Loucy (cell line): ENCODE results near the gene MYO1E.

Experiments
- H2AFZ ChIP-seq: fragments of 200-600 bp; sonication (generic); 2 replicates; pipeline ENCODE4 v1.6.0; 2016; ENCODE audit warnings: antibody characterized with exemption, mild to moderate bottlenecking, low read length, moderate library complexity
- H3F3A ChIP-seq: fragments of 200-600 bp; 2 replicates; pipeline ENCODE4 v1.6.0; 2016; ENCODE audit warnings: antibody characterized with exemption, low read depth, mild to moderate bottlenecking
- H3K27me3 ChIP-seq: fragments of 200-600 bp; sonication (generic); 2 replicates; pipeline ENCODE4 v1.6.1; 2014; ENCODE audit warnings: low read length, mild to moderate bottlenecking; ENCODE audit not compliant: insufficient read depth, poor library complexity, severe bottlenecking
- H3K36me3 ChIP-seq: fragments of 200-600 bp; sonication (generic); 2 replicates; pipeline ENCODE4 v1.6.1; 2016; ENCODE audit warnings: low read length; ENCODE audit not compliant: insufficient read depth
- H3K4me1 ChIP-seq: fragments of 200-600 bp; sonication (generic); 2 replicates; pipeline ENCODE4 v1.5.1; 2014; ENCODE audit warnings: low read length, mild to moderate bottlenecking; ENCODE audit not compliant: insufficient read depth, poor library complexity, severe bottlenecking
- H3K4me2 ChIP-seq: fragments of 200-600 bp; sonication (generic); 2 replicates; pipeline ENCODE4 v1.6.0; 2014; ENCODE audit warnings: antibody characterized with exemption, low read length, low read depth, mild to moderate bottlenecking; ENCODE audit not compliant: poor library complexity, severe bottlenecking
- H3K4me3 ChIP-seq: fragments of 200-600 bp; sonication (generic); 2 replicates; pipeline ENCODE4 v1.5.1; 2014; ENCODE audit warnings: low read length, mild to moderate bottlenecking, mixed read lengths; ENCODE audit not compliant: poor library complexity, severe bottlenecking
- H3K79me2 ChIP-seq: fragments of 200-600 bp; sonication (generic); 2 replicates; pipeline ENCODE4 v1.6.1; 2014; ENCODE audit warnings: low read length; ENCODE audit not compliant: insufficient read depth
- H3K9ac ChIP-seq: fragments of 200-600 bp; sonication (generic); 2 replicates; pipeline ENCODE4 v1.6.0; 2014; ENCODE audit warnings: mild to moderate bottlenecking, low read depth, low read length, moderate library complexity; ENCODE audit not compliant: poor library complexity, severe bottlenecking
- H3K9me2 ChIP-seq: fragments of 200-600 bp; sonication (generic); replicated peaks from 2 replicates; pipeline ENCODE4 v1.6.1; 2016; ENCODE audit warnings: low read depth, low read length, mixed read lengths
- H3K9me3 ChIP-seq: fragments of 200-600 bp; sonication (generic); 2 replicates; pipeline ENCODE4 v1.6.1; 2014; ENCODE audit warnings: mild to moderate bottlenecking, antibody characterized with exemption, low read length, low read depth; ENCODE audit not compliant: insufficient read depth
- H4K20me1 ChIP-seq: fragments of 200-600 bp; sonication (generic); 2 replicates; pipeline ENCODE4 v1.6.0; 2014; ENCODE audit warnings: antibody characterized with exemption, low read length, mild to moderate bottlenecking; ENCODE audit not compliant: insufficient read depth, poor library complexity, severe bottlenecking
- EZH2phosphoT487 ChIP-seq: fragments of 200-600 bp; IDR thresholded peaks from 2 replicates; pipeline ENCODE4 v1.6.1; 2018; ENCODE audit warnings: antibody characterized with exemption, mild to moderate bottlenecking, moderate library complexity, borderline replicate concordance
- TF ChIP-seq, protein P1 (sequence below): fragments of 200-600 bp; sonication (generic); conservative IDR thresholded peaks from 2 replicates; pipeline ENCODE4 v1.5.1; 2014; ENCODE audit warnings: mild to moderate bottlenecking, antibody characterized with exemption, low read length

The MYO1E gene

DNA sequence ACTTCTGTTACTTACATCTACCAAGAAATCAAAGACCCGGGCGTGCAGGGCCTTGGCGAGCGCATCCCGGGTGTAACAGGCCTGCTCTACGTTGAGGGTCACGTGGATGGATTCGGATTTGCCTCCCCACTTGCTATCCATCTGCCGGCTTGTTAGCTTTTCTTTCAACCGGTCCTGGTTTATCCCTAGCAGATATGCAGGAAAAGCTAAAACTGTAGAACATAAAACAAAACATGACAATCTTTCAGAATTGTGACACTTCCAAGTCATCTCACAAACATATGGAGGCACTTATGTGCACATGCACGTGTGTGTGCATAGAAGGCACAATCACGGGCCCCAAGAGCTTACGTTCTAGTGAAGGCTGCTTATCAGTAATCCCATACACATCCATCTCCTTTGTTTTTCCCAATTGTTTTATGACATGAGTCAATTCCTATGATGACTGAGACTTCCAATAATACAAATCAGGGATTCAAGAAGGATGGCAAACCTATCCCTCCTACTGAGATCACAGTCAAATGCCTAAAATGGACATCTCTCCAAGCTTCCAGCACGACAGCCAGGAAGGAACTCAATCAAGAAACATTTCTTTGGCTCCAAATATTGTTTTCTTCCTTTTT lies 154.7 kb downstream of the MYO1E start:
- no peaks in the 10 kb centered on the region for H3K79me2 ChIP-seq
- H4K20me1 ChIP-seq: no peaks in the 10 kb centered on the region
- no peak overlapping the region for H3K9ac ChIP-seq
- H3K9me3 ChIP-seq: no peaks in the 10 kb centered on the region
- no peak for TF ChIP-seq EZH2phosphoT487
- TF ChIP-seq, protein P1, sequence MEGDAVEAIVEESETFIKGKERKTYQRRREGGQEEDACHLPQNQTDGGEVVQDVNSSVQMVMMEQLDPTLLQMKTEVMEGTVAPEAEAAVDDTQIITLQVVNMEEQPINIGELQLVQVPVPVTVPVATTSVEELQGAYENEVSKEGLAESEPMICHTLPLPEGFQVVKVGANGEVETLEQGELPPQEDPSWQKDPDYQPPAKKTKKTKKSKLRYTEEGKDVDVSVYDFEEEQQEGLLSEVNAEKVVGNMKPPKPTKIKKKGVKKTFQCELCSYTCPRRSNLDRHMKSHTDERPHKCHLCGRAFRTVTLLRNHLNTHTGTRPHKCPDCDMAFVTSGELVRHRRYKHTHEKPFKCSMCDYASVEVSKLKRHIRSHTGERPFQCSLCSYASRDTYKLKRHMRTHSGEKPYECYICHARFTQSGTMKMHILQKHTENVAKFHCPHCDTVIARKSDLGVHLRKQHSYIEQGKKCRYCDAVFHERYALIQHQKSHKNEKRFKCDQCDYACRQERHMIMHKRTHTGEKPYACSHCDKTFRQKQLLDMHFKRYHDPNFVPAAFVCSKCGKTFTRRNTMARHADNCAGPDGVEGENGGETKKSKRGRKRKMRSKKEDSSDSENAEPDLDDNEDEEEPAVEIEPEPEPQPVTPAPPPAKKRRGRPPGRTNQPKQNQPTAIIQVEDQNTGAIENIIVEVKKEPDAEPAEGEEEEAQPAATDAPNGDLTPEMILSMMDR: no peak
- no peaks in the 10 kb centered on the region for H3K4me1 ChIP-seq
- H2AFZ ChIP-seq: no peak overlapping the region
- H3F3A ChIP-seq: no peaks in the 10 kb centered on the region
- no peak overlapping the region for H3K4me2 ChIP-seq
- H3K27me3 ChIP-seq: no peaks in the 10 kb centered on the region
- H3K4me3 ChIP-seq: no peak overlapping the region
- H3K9me2 ChIP-seq: no peaks in the 10 kb centered on the region
- H3K36me3 ChIP-seq: no peaks in the 10 kb centered on the region

DNA sequence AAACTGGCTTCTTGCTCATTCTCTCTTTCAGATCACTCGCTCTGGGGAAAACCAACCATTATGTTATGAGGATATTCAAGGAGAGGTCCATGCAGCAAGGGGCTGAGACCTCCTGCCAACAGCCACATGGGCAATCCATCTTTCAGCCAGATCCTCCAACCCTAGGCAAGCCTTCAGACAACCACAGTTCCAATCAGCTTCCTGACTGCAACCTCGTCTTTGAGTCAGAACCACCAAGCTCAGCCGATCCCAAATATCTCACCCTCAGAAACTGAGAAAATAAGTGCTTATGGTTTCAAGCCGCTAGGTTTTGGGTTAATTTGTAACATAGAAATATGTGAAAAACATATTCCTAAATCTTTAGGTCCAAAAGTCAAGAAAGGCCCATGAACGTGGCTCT lies 155.8 kb downstream of the MYO1E start:
- Histone ChIP-seq H3F3A (no peaks in the 10 kb centered on the region), H3K27me3 (no peaks in the 10 kb centered on the region), H3K9ac (no peak overlapping the region), H3K9me3 (no peaks in the 10 kb centered on the region), H3K4me1 (no peaks in the 10 kb centered on the region), H3K4me2 (no peak overlapping the region), H3K36me3 (no peaks in the 10 kb centered on the region), H2AFZ (no peak overlapping the region), H3K79me2 (no peaks in the 10 kb centered on the region), H3K9me2 (no peaks in the 10 kb centered on the region), H4K20me1 (no peaks in the 10 kb centered on the region), H3K4me3 (no peak overlapping the region)
- TF ChIP-seq, protein P1: no peak
- no peak for TF ChIP-seq EZH2phosphoT487

- no peak overlapping the region for H3K9ac ChIP-seq
- no peak overlapping the region for H3K4me2 ChIP-seq
- no peaks in the 10 kb centered on the region for H3K27me3 ChIP-seq
- H4K20me1 ChIP-seq: no peaks in the 10 kb centered on the region
- no peaks in the 10 kb centered on the region for H3K9me2 ChIP-seq
- TF ChIP-seq, protein P1: no peak
- no peak for TF ChIP-seq EZH2phosphoT487
- no peak overlapping the region for H3K4me3 ChIP-seq
- H3K36me3 ChIP-seq: no peaks in the 10 kb centered on the region
- H3K79me2 ChIP-seq: no peaks in the 10 kb centered on the region
- no peak overlapping the region for H2AFZ ChIP-seq
- H3K9me3 ChIP-seq: no peaks in the 10 kb centered on the region
- no peaks in the 10 kb centered on the region for H3K4me1 ChIP-seq
- H3F3A ChIP-seq: no peaks in the 10 kb centered on the region
These were observed 162.5 kb downstream of the MYO1E start for GRCh38 chr15:59210186-59210585.
